Gastrocnemius medialis (tissue), 4 donors: ENCODE measurements around the gene NUP54.

ENCODE experiments used
- POLR2A ChIP-seq, 2 donors: fragments of 450-650 bp; IDR thresholded peaks; one replicate each; pipeline ENCODE4 v1.6.1; 2017; ENCODE audit warnings: antibody characterized with exemption in 2 of 2, mild to moderate bottlenecking in 2 of 2, moderate library complexity in 2 of 2
- TF ChIP-seq, protein P1 (sequence below), 5 experiments: fragments of 450-650 bp in 3 of 5; fragments of 200-600 bp in 2 of 5; sonication (generic) in 2 of 5; IDR thresholded peaks in 4 of 5; conservative IDR thresholded peaks in 1 of 5; 1 replicate in 4 of 5; 2 replicates in 1 of 5; pipeline ENCODE4 v1.5.1; 2016 to 2019; ENCODE audit warnings: antibody characterized with exemption in 5 of 5, mild to moderate bottlenecking in 3 of 5, moderate library complexity in 3 of 5

- TF ChIP-seq, protein P1, sequence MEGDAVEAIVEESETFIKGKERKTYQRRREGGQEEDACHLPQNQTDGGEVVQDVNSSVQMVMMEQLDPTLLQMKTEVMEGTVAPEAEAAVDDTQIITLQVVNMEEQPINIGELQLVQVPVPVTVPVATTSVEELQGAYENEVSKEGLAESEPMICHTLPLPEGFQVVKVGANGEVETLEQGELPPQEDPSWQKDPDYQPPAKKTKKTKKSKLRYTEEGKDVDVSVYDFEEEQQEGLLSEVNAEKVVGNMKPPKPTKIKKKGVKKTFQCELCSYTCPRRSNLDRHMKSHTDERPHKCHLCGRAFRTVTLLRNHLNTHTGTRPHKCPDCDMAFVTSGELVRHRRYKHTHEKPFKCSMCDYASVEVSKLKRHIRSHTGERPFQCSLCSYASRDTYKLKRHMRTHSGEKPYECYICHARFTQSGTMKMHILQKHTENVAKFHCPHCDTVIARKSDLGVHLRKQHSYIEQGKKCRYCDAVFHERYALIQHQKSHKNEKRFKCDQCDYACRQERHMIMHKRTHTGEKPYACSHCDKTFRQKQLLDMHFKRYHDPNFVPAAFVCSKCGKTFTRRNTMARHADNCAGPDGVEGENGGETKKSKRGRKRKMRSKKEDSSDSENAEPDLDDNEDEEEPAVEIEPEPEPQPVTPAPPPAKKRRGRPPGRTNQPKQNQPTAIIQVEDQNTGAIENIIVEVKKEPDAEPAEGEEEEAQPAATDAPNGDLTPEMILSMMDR (IDR thresholded peaks at IDR 0.05 in 4 of 5, conservative IDR thresholded peaks at IDR 0.05 in 1 of 5), result no peak
- TF ChIP-seq POLR2A (IDR thresholded peaks at IDR 0.05), result no peak
These were observed 34.3 kb upstream of the NUP54 start for GRCh38 chr4:76182463-76182862.
